Mammary epithelial cell (primary cell): ENCODE results near the gene POLE2.

ENCODE experiments used
- CTCF ChIP-seq, 2 donors: IDR thresholded peaks in 1 of 2; conservative IDR thresholded peaks in 1 of 2; 2 replicates each; pipeline ENCODE4 v1.5.1; 2011 to 2012; ENCODE audit warnings: inconsistent platforms in 2 of 2, low read length in 2 of 2, mild to moderate bottlenecking in 2 of 2, control low read depth in 1 of 2, low read depth in 1 of 2; ENCODE audit not compliant: insufficient read depth in 1 of 2; ENCODE audit errors: extremely low read depth in 1 of 2
- EZH2 ChIP-seq: IDR thresholded peaks from 2 replicates; pipeline ENCODE4 v1.6.1; 2012; ENCODE audit warnings: low read length, inconsistent platforms, borderline replicate concordance

GRCh38 chr14:49620182-49621113 lies 67.6 kb downstream of the POLE2 start, which contains the start of the genes MGAT2 and RPL36AL:
- TF ChIP-seq CTCF (conservative IDR thresholded peaks at IDR 0.05 in 1 of 2, IDR thresholded peaks at IDR 0.05 in 1 of 2; ENCODE audit: extremely low read depth in 1 of 2, insufficient read depth in 1 of 2, low read depth in 1 of 2, low read length in 2 of 2) = peak in 1 of 2 donors; percentile 39
- TF ChIP-seq EZH2 = no peak
